ENCODE data around the gene ITGB3.

Gene ITGB3

DNA sequence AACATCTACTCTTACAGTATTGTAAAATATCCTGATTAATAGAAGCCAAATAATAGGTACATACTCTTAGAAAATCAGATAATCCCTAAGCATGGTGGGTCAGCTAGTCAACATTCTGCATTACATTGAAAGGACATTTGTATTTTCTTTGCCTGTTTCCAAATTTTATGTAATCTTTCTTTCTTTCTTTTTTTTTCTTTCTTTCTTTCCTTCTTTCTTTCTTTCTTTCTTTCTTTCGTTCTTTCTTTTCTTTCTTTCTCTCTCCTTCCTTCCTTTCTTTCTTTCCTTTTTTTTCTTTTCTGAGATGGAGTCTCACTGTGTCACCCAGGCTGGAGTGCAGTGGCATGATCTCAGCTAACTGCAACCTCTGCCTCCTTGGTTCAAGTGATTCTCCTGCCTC, 18.9 kb downstream of the ITGB3 start:
- peaks cover 6% of the 10 kb centered on the region for H3K9me3 Mint-ChIP-seq
- H3K4me3 Mint-ChIP-seq = no peak overlapping the region
- peaks cover 7% of the 10 kb centered on the region for H3K4me1 Mint-ChIP-seq (ENCODE audit: low read depth)
- H3K27ac Mint-ChIP-seq = no peak overlapping the region
- no peaks in the 10 kb centered on the region for H3K36me3 Mint-ChIP-seq (ENCODE audit: low read depth)
- peaks cover 3% of the 10 kb centered on the region for H3K27me3 Mint-ChIP-seq

DNA sequence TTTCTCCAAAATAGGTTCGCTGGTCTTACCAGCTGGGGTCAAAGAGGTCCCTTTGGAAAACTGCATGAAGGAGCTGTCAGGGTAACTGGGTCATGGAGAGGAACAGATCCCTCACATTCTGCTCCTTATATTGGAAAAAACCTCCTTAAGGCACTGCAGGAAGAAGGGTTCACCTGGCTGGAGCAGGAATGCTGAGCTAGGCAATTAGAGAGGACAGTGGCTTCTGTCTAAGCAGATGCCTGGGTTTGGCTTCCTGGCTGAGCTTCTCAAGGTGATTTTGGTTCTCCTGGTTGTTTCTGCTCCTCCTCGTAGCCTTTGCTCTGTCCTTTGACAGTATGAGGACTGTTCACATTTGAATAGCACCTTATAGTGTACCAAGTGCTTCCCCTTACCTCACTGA, 19.6 kb downstream of the ITGB3 start:
- peaks cover 7% of the 10 kb centered on the region for H3K4me1 Mint-ChIP-seq (ENCODE audit: low read depth)
- H3K27me3 Mint-ChIP-seq = peaks cover 3% of the 10 kb centered on the region
- H3K27ac Mint-ChIP-seq = no peak overlapping the region
- peaks cover 6% of the 10 kb centered on the region for H3K9me3 Mint-ChIP-seq
- H3K4me3 Mint-ChIP-seq = no peak overlapping the region
- no peaks in the 10 kb centered on the region for H3K36me3 Mint-ChIP-seq (ENCODE audit: low read depth)

DNA sequence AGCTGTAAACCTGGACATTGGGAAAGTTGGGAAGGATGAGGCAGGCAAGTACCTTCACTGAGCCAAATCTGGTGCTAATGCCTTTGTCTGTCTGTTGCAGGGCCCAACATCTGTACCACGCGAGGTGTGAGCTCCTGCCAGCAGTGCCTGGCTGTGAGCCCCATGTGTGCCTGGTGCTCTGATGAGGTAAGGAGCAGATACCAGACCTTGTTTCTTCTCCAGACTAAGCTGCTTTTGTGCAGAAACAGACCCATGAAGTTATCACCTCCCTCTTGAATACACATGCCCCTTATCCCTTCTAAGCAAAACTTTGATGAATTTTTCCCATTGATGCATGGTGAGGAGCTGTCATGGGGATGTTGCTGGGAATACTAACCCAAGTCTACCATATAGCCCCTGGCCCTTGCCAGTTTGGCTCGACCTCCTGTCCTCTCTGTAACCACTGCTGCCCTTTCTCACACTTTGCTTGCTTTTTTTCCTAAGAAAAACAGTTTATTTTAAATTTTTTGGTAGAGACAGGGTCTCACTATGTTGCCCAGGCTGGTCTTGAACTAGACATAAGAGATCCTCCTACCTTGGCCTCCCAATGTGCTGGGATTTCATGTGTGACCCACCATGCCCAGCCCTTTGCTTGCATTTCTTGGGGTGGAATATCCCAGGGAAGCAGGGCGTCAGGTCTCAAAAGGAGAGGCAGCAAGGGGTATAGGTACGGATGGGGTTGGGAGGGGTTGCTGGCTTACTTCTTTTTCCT, 20.9 kb downstream of the ITGB3 start:
- Mint-ChIP-seq H3K27me3 (peaks cover 3% of the 10 kb centered on the region), H3K4me1 (ENCODE audit: low read depth) (peaks cover 15% of the 10 kb centered on the region), H3K9me3 (peaks cover 2% of the 10 kb centered on the region), H3K36me3 (ENCODE audit: low read depth) (no peaks in the 10 kb centered on the region), H3K4me3 (no peak overlapping the region), H3K27ac (no peak overlapping the region)

DNA sequence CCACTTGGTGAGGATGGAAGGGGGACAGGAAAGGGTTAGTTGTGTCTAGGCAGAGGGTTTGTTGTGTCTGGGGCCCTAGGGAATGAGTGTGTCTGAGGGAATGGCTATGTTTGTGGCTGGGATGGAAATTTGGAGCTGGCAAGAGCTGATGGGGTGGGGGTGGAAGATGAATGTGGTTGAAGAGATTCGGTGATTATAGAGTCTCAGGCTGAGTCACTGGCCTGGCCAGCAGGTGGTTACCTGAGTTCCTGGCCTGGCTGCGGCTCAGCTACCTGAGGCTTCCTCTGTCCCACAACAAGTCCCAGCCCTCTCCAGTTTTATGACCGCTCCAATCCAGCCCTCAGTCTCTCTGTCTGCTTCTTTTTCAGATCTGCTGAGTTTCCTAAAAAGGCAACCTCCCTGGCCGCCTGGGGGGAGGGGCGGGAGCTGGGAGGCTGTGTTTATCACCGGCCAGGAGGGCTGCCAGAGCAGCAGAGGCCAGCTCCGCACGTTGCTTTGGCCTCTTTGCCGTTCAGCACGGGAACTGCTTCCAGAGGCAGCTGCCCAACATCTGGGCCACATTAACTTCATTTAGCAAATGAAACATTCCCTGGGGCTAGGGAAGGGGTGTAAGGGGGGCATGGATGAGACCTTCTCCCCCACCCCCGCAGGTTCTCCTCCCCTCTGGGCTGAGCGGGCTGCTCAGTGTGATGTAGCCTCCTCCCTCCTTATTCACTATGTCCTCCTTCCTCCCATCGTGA, 21.8 kb downstream of the ITGB3 start:
- Mint-ChIP-seq H3K4me3 (no peak overlapping the region), H3K36me3 (ENCODE audit: low read depth) (no peaks in the 10 kb centered on the region), H3K27ac (no peak overlapping the region), H3K27me3 (peaks cover 3% of the 10 kb centered on the region), H3K4me1 (ENCODE audit: low read depth) (peaks cover 18% of the 10 kb centered on the region), H3K9me3 (no peaks in the 10 kb centered on the region)

DNA sequence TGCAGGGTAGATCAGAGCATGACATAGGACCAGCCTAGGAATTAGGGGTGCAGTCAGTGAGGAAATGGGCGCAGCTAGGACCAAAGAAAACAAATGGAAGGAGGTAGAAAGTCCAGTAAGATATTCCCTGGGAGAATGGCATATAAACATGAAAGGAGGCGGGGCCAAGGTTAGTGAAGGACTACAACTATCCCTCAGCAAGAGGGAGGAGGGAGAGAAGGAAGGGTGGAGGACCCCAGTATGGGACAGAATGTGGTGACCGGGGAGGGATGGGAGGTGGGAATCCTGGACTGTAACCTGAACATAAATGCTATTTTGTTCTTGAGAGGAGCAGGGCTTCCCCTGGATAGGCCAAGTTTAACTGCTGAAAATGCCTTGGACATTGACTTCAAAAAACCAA, 22.8 kb downstream of the ITGB3 start:
- Mint-ChIP-seq H3K4me1 (ENCODE audit: low read depth) (peaks cover 18% of the 10 kb centered on the region), H3K4me3 (no peak overlapping the region), H3K9me3 (no peaks in the 10 kb centered on the region), H3K27me3 (peaks cover 3% of the 10 kb centered on the region), H3K27ac (no peak overlapping the region), H3K36me3 (ENCODE audit: low read depth) (no peaks in the 10 kb centered on the region)

DNA sequence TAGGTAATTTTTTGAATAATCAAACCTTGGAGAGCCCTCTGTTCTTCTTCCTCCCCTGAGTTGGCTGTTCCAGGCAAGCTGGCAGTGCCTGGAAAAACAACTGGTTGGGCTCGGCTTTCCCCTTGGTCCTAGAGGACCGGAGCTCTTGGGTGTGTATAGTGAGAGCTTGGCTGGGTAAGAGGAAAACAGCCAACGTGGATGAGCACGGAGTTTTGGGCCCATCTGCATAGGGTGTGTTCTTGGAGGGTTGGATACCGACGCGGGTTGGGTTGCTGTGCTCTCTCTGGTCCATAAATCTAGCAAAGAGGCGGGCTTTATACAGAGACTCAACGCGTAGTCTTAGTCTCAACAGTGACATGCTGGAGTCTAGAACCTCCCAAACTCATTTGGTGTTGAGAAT, 23.2 kb downstream of the ITGB3 start:
- Mint-ChIP-seq H3K36me3 (ENCODE audit: low read depth) (no peaks in the 10 kb centered on the region), H3K9me3 (no peaks in the 10 kb centered on the region), H3K4me1 (ENCODE audit: low read depth) (peaks cover 18% of the 10 kb centered on the region), H3K27ac (no peak overlapping the region), H3K27me3 (peaks cover 3% of the 10 kb centered on the region), H3K4me3 (no peak overlapping the region)

DNA sequence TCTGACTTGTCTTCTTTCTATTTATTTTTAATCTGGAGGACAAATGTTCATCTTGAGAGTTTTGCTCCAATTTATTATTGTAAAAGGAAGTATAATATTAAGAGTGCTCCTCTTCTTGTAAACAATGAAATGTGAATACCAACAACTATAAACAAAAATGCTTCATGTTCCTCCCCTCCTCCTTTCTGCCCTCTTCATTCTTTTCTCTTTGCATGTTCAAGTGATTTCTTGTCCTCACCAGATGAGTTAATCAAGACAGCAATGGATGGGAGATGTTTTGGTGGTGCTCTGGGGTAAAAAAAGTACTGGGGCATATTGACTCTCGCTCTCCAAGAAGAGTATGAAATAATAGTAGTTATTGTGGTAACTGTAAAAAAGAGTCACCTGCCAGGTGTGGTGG, 24.3 kb downstream of the ITGB3 start:
- no peaks in the 10 kb centered on the region for H3K9me3 Mint-ChIP-seq
- H3K27ac Mint-ChIP-seq = no peak overlapping the region
- no peak overlapping the region for H3K4me3 Mint-ChIP-seq
- H3K4me1 Mint-ChIP-seq (ENCODE audit: low read depth) = peaks cover 18% of the 10 kb centered on the region
- no peaks in the 10 kb centered on the region for H3K36me3 Mint-ChIP-seq (ENCODE audit: low read depth)
- peaks cover 3% of the 10 kb centered on the region for H3K27me3 Mint-ChIP-seq

DNA sequence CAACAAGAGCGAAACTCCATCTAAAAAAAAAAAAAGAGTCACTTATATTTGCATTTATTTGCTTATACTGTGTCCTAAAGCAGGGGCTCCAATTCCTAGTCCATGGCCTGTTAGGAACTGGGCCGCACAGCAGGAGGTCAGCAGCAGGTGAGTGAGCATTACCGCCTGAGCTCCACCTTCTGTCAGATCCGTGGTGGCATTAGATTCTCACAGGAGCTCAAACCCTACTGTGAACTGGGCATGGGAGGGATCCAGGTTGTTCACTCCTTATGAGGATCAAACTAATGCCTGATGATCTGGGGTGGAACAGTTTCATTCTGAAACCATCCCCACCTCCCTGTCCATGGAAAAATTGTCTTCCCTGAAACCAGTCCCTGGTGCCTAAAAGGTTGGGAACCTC, 24.9 kb downstream of the ITGB3 start:
- no peak overlapping the region for H3K27ac Mint-ChIP-seq
- peaks cover 3% of the 10 kb centered on the region for H3K27me3 Mint-ChIP-seq
- peaks cover 18% of the 10 kb centered on the region for H3K4me1 Mint-ChIP-seq (ENCODE audit: low read depth)
- no peak overlapping the region for H3K4me3 Mint-ChIP-seq
- H3K9me3 Mint-ChIP-seq = no peaks in the 10 kb centered on the region
- H3K36me3 Mint-ChIP-seq (ENCODE audit: low read depth) = no peaks in the 10 kb centered on the region

DNA sequence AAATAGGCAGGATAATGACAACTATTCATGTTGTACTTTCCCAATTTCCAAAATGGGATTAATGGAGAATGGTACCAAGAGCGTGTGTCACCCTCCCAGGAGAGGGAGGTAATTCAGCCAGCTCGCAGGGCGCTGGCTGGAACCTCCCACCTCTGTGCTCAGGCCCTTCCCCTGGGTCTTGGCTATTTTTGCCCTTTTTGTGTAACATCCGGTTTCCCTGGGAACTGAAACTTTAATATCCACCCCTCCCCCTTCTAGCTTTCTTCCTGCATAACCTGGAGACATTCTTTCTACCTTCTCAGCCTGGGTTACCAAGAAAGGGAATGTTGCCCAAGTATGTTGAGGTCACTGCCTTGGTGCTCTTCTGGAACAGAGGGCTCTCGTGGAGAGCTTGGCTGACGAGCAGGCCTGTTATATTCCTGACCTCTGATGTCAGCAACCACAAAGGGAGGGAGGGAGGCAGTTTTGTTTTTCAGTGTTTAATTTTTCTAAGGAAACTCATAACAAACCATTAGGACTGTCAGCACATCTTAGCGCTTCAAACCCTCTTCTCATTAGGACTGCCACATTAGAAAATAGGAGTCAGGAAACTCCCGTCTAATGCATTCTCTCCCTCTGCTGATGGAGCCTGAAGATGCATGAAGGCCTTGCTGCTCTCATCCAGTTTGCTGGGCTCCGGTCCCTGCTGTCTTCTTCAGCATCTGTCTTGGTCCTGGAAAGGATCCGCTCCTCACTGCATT, 25.6 kb downstream of the ITGB3 start:
- peaks cover 1% of the 10 kb centered on the region for H3K27me3 Mint-ChIP-seq
- H3K4me3 Mint-ChIP-seq = no peak overlapping the region
- no peaks in the 10 kb centered on the region for H3K9me3 Mint-ChIP-seq
- no peaks in the 10 kb centered on the region for H3K36me3 Mint-ChIP-seq (ENCODE audit: low read depth)
- H3K27ac Mint-ChIP-seq = no peak overlapping the region
- peaks cover 18% of the 10 kb centered on the region for H3K4me1 Mint-ChIP-seq (ENCODE audit: low read depth)

DNA sequence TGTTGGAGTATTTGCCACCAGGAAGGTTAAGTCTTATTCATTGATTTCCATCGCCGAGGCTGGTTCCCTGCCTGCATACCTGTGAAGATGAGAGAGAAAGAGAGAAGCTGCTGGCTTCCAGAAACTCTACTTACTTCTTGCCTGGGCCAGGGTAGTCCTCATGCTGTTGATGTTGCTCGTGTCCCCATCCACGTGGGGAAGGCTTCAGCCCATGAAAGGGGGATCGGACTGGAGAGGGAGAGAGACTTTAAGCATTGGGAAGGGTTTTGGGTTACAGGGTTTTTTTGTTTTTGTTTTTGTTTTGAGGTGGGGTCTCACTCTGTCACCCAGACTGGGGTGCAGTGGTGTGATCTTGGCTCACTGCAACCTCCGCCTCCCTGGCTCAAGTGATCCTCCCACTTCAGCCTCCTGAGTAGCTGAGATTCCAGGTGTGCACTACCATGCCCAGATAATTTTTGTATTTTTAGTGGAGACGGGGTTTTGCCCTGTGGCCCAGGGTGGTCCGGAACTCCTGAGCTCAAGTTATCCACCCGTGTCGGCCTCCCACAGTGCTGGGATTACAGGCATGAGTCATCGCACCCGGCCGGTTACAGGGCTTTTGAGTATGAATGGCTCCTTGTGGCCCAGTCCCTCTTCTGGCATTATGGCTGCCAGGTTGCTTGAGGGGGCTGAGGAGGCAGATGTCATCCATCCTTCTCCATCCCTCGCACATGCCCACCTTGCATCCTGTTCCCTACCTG, 26.6 kb downstream of the ITGB3 start:
- no peak overlapping the region for H3K4me3 Mint-ChIP-seq
- no peaks in the 10 kb centered on the region for H3K27me3 Mint-ChIP-seq
- H3K36me3 Mint-ChIP-seq (ENCODE audit: low read depth) = no peaks in the 10 kb centered on the region
- H3K9me3 Mint-ChIP-seq = no peaks in the 10 kb centered on the region
- H3K4me1 Mint-ChIP-seq (ENCODE audit: low read depth) = peaks cover 15% of the 10 kb centered on the region
- H3K27ac Mint-ChIP-seq = no peak overlapping the region

DNA sequence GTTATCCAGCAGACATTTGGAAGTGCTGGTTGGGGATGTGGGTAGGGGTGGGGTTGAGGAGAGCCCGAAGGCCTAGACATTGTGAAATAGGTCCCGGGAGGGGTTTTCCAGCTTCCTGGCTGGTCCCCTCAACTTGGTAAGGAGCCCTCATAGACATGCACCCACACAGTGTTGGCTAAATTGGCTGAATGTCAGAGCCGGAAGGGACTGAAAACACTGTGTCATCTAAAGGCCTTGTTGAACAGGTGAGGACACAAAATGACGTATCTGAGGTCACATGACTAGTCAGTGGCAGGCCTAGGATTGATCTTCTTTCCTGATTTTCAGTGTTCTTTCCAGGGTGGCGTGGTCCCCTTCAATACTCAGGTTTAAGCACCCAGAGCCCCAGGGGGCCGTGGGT, 27.6 kb downstream of the ITGB3 start:
- H3K9me3 Mint-ChIP-seq = no peaks in the 10 kb centered on the region
- no peak overlapping the region for H3K27ac Mint-ChIP-seq
- H3K4me1 Mint-ChIP-seq (ENCODE audit: low read depth) = peaks cover 11% of the 10 kb centered on the region
- no peak overlapping the region for H3K4me3 Mint-ChIP-seq
- no peaks in the 10 kb centered on the region for H3K27me3 Mint-ChIP-seq
- no peaks in the 10 kb centered on the region for H3K36me3 Mint-ChIP-seq (ENCODE audit: low read depth)

DNA sequence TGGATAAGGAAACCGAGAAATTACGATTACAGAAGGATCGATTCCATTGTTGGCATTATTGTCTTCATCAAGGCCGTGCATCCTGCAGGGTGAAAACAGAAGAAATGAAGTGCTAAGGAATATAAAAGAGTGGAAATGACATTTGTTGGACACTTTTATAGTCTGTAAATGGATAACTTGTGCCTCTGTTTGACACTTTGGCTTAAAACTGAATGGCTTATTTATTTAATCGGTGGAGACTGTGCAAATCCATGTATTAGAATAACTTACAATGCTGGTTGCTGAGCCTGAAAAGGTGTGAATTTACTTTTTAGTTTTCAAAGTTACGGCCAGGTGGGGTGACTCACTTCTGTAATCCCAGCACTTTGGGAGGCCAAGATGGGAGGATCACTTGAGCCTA, 31.4 kb downstream of the ITGB3 start:
- no peaks in the 10 kb centered on the region for H3K36me3 Mint-ChIP-seq (ENCODE audit: low read depth)
- no peaks in the 10 kb centered on the region for H3K9me3 Mint-ChIP-seq
- H3K27me3 Mint-ChIP-seq = no peaks in the 10 kb centered on the region
- no peaks in the 10 kb centered on the region for H3K4me1 Mint-ChIP-seq (ENCODE audit: low read depth)
- H3K4me3 Mint-ChIP-seq = no peak overlapping the region
- H3K27ac Mint-ChIP-seq = no peak overlapping the region

DNA sequence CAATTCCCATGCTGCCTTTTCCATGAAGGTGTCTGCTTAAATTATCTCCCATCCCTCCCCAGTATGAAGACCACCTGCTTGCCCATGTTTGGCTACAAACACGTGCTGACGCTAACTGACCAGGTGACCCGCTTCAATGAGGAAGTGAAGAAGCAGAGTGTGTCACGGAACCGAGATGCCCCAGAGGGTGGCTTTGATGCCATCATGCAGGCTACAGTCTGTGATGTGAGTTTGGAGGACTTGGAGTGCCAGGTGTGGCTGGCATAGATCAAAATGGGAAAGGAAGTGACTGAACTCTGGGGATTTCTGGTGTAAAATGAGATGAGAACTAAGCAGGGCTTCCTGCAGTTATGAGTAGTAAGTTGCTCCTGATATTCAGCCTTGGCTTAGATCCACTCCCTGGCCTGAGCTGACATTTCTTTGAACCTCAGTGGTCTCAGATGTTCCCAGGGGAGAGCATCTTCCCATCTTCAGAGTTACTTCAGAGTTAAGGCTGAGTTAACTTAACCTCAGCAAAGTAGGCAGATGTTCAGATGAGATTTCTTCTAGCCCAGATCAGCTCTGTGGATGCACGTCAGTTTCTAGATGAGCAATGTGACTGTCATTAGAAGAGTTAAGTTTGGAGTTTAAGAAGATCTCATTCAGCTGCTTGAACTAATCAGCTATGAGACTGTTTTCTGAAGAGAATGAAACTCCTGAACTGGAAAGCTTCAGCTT, 32.7 kb downstream of the ITGB3 start:
- Mint-ChIP-seq H3K4me3 (no peak overlapping the region), H3K27me3 (no peaks in the 10 kb centered on the region), H3K4me1 (ENCODE audit: low read depth) (no peaks in the 10 kb centered on the region), H3K9me3 (no peaks in the 10 kb centered on the region), H3K27ac (peak overlapping the region; percentile 42), H3K36me3 (ENCODE audit: low read depth) (no peaks in the 10 kb centered on the region)

DNA sequence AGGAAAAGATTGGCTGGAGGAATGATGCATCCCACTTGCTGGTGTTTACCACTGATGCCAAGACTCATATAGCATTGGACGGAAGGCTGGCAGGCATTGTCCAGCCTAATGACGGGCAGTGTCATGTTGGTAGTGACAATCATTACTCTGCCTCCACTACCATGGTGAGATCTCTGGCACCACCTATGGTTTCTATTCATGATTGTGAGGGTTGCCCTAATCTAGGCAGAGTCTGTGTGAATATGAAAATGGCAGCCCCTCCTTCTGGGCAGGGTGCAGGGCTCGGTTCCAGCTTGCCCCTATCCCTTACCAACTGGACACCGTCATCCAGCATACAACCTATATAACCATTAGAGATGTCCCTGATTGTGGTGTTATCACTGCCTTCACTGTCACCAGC, 33.4 kb downstream of the ITGB3 start:
- no peak overlapping the region for H3K4me3 Mint-ChIP-seq
- no peaks in the 10 kb centered on the region for H3K27me3 Mint-ChIP-seq
- H3K4me1 Mint-ChIP-seq (ENCODE audit: low read depth) = no peaks in the 10 kb centered on the region
- no peaks in the 10 kb centered on the region for H3K36me3 Mint-ChIP-seq (ENCODE audit: low read depth)
- no peak overlapping the region for H3K27ac Mint-ChIP-seq
- H3K9me3 Mint-ChIP-seq = no peaks in the 10 kb centered on the region

All from stimulated activated naive CD8-positive, alpha-beta T cell treated with anti-CD3 and anti-CD28 coated beads, Interleukin-15, Interleukin-2, amounts not matched to agents 100 ng/mL and 50 ng/mL, for 24 hours (primary cell).